Measurements from ENCODE around the gene ALG9. TPM values are rescaled to one million over a fixed set of nuclear protein-coding genes. Genes with fewer than 3 reads are reported as not detected.

The ALG9 gene
- total RNA-seq, 1 donor from 2014 or later, result 24.6 TPM

DNA sequence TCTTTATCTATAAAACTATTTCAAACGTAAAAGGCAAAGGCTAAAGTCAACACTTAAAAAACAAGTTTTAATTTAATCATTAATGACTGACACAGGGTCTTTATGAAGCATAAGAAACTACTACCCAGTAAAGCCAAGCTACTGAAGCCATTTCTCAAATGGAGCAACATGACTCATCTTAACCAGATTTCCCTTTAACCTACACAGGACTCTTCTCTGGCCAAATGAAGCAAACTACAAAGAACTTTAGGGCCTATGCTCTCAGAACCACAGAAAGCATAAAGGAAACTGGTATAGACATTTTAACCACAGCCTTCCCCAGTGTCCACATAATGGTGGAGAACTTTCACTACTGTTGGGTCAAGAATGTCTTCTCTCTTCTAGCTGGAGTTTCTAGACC lies 34.7 kb downstream of the ALG9 start:
- intact Hi-C loops (cut with micrococcal nuclease), result no loop called here

DNA sequence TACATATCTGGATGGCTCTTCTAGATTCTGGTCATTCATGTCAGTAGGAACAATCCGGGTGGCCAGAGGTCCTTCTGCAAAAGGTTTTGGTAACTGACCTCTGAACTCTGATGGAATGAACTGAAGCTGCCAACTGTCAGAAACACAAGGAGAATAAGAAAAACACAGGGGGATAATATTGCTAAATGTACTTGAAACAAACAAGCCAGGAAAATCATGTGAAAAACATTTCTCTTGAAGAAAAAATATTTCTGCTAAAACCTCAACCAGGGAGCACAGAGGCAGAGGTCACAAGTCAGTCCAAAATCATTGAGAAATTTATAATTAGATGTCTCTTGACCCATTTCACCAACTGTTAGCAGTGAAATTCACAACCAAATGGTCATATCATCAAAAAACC lies 35.2 kb downstream of the ALG9 start:
- intact Hi-C loops (cut with micrococcal nuclease), result no loop called here

DNA sequence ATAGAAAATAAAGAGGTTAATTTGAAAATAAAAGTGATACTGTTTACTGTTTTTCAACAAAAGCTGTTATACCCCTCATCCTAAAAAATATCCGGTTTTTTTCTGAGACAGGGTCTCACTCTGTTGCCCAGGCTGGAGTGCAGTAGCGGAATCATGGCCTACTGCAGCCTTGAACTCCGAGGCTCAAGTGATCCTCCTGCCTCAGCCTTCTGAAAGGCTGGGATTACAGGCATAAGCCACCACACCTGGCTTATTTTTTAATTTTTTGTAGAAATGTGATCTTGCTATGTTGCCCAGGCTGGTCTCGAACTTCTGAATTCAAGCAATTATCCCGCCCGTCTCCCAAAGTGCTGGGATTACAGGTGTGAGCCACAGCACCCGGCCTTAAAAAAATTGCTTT lies 35.7 kb downstream of the ALG9 start:
- intact Hi-C loops (cut with micrococcal nuclease), result no loop called here

DNA sequence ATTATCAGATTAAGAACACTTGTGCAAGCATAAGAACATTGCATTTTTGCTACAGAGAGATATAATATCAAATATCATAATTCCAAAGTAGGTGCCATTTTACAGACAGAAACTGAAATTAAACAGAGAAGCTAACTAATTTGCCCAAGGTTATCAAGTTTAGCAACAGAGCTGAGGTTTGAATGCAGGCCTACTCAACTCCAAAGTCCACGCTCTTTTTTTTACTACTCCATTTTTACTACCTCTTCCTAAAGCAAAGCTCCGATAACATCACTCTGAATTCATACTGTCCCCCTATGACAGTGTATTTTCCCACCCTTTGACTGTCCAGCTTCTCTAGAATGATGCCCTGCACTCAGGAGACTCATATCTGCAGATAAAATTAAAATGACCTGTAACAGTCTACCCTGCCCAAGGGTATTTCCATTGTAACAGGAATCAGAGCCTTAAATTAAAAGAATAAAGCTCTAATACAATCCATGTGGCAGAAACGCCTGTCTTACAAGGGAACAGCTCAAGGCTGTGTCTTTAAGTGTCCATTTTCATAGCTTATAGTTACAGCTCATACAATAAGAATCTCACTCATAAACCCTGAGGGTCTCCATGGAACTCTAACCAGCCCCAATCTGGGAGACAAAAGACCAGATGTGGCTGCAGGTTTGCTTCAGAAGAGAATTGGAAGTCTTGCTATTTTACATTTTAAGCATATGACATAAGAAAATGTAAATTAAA lies 36.8 kb downstream of the ALG9 start:
- intact Hi-C loops (cut with micrococcal nuclease), result no loop called here

DNA sequence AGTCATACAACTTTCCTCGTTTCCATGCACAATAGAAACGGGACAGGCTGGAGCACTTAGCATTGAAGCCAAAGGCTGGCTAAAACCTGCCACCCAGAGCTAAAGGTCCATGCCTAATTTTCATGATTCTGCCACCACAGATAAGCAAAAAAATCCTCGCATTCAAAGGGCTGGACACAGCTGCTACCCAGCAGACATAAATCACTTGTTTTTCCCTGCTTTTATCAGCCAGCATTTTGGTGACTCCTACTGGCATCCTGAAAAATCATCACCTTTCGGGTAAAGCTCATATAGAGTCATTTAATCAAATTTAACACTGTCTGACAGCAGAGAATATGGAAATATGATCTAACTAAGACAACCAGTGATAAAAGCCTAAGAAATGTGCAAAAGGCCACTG lies 37.9 kb downstream of the ALG9 start:
- intact Hi-C loops (cut with micrococcal nuclease), result no loop called here

DNA sequence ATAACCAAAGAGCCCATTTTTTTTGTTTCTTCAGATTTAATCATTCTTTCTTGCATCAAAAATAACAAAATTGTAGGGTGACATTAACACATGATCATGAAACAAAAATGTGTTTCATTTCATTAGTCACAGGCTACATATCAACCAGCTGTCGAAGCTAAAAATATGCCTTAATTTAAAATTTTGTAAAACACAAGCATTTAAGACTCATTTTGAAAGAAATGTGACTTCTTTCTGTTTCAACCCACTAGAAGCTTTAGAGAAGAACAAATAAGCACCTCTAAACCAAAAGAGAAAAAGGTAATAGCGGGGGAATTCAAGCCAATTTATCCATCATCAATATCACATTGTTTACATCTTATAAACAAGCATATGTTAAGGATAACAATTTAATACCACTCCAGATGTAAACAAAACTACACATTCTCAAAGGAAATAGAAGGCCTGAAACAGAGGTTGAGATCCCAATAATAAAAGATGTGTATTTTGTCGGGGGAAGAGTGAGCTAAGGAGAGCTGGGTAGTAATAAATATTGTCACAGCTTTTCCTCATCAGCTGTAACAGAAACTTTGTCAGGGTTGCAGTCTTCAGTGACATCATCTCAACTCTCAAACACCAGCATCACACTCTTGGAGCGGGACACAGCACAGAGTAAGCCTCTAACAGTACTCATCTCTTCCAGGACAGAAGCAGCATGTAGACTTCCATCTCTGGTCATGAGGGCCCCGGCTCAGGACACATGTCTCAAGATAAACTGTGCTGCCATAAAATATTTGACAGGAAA lies 42.0 kb downstream of the ALG9 start:
- intact Hi-C loops (cut with micrococcal nuclease), result no loop called here

DNA sequence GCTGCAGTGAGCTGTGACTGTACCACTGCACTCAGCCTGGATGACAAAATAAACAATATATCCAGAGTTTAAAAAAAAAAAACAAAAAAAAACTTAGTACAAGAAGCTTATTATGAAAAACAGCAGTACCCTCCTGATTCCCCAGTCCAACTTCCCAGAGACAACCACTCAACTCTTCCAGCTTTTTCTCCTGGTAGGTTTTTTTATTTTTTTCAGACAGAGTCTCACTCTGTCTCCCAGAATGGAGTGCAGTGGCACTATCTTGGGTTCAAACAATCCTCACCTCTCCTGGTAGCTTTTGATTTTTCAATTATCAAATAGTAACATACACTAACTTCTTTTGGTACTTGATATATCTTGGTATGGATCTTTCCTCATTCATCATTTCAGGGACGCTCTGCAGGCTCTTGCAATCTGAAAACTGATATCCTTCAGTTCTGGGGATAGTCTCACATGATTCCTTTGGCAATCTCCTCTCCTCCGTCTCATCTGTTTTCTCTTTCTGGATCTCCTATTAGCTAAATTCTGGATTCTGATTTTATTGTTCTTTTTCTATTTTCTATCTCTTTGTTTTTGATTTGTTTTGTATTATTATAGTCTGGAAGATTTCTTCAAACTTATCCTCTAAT lies 44.9 kb downstream of the ALG9 start:
- intact Hi-C loops (cut with micrococcal nuclease), result no loop called here

DNA sequence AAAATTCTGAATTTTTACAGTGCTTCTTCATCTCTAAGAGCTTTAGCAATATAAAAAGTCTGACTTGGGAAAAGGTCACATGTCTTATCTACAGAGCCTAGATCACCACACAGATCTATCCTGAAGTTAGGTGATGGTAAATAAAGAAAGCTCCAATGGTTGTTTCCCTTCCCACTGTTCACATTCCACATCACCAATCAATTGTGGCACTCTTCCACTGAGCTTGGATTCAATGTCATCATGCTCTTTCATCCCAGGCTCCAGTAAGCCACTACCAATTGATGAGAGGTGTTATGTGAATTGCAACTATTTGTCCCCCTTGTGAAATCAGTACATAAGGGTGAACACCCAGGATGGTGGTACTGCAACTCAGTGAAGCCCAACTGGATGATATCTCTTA lies 47.8 kb downstream of the ALG9 start:
- intact Hi-C loops (cut with micrococcal nuclease), result no loop called here

DNA sequence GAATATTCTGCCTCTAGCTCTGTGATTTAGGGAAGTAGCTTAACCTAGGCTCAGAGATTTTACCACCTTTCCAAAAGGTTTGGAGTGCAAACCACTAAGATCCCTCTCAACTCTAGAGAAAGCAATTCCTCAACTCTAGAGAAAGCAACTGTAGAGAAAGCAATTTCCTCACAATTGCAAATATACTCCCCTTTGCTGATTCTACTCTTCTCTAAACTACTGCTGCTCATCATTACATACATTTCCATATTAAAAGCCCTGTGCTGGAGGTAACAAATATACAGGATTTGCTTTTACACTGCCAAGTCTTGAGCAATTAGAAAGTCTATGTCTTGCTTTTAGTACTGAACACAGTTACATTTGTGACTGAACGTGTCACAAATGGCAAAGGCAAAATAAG lies 48.2 kb downstream of the ALG9 start:
- intact Hi-C loops (cut with micrococcal nuclease), result no loop called here

DNA sequence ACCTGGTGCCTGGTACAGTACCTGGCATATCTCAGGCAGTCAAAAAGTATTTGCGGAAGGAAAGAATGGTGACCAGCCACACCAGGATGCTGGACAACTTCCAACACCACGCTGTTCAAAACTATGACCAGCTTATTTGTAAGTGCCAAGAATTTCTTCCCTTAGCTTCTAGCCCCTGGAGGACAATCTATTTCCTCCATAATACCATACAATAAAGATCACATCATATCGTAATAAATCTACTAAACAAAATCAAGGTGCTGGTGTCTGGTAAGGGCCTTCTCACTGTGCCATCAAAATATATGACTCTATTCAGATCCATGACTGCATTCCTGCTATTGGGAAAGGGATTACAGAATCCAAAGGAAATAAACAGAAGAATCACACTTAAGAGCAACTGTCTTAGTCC lies 51.5 kb downstream of the ALG9 start:
- intact Hi-C loops (cut with micrococcal nuclease), result no loop called here

DNA sequence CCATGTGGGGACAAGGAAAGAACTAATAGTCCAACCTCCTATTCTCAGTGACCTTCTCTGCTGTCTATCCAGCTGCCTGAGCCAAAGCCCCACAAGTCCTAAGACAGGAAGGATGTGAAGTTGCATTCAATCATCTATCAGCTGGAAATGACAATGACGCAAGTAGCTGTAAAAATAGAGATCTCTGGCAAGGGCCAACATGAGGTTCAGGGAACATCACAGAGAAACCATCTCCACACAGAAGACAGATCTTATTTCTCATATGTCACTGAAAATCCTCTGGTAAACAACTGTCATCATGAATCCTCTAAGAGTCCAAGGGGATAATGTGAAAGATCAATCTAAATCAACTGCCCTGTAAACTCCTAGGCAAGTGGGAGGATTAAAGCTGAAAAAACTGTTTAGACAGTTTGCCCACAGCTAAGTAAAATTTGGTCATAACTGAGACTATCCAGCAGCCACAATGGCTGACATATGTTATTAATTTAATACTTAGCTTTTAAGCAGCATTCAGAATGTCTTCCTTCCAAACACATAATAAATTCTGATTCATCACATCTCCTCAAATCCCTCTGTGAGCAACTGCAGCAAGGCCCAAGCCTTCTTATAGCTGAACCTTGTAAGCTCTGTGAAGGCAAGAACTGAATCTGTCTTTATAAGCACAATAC lies 52.1 kb downstream of the ALG9 start:
- intact Hi-C loops (cut with micrococcal nuclease), result no loop called here

DNA sequence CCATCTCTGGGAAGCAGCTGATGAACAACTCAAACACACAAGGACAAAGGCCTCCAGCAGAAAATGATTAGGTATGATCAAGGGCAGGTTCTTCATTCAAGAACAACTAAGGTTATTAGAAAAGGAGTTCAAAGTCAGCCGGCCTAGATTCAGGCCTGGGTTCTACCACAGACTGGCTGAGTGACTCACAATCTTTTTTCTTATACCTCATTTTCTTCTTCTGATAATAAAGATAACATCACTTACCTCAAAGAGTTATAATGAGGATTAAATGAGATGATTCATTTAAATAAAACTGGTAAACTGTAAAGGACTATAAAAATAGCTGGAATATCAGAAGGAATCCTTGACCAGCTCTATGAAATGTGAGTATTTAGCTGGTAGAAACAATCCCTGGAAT lies 55.9 kb downstream of the ALG9 start:
- intact Hi-C loops (cut with micrococcal nuclease), result no loop called here

DNA sequence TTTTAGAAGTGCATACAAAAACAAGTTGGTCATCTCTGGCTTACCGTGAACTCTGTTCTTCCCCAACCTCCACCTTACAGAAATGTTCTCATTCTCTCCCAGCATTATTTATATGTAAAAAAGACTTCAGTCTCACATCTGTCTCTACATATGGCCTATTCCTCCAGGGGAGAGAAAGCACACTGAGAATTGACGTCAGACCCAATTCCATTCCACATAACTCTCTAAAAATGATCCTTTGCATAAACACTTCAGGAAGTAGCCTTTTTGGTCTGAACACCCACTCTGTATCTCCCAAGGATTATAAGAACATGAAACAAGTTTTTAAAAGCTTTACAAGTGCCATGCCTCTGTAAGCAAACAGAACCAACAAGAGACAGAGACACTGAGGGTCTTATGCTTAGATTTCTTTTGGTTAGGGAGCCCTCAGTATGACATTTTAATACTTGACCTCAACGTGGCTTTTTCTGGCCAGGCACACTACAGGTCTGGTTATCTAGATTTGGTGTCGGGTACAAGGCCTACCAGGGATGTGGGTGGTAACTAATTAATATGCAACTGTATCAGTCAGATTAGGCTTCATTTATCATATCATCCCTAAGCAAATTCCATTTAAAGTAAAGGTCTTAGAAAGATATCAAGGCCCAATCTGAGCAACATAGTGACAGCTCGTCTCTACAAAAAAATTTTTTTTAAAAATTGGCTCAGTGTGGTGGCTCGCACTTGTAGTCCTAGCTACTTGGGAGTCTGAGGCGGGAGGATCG lies 56.6 kb downstream of the ALG9 start:
- intact Hi-C loops (cut with micrococcal nuclease), result no loop called here

DNA sequence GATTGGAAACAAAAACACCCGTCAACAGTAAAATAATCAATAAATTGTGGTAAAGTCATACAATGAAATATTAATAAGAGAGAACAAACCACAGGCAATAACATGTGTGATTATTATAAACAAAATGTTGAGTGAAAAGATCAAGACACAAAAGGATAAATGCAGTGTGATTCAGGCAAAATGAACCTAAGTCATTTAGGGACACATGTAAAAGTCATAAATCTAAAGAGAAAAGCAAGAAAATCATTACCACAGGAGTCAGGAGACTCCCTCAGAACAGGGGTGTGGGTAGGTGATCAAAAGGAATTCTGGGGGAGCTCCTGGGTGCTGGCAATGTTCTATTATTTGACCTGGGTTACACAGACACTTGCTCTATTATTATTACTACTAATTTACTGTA lies 57.3 kb downstream of the ALG9 start:
- intact Hi-C loops (cut with micrococcal nuclease), result no loop called here

DNA sequence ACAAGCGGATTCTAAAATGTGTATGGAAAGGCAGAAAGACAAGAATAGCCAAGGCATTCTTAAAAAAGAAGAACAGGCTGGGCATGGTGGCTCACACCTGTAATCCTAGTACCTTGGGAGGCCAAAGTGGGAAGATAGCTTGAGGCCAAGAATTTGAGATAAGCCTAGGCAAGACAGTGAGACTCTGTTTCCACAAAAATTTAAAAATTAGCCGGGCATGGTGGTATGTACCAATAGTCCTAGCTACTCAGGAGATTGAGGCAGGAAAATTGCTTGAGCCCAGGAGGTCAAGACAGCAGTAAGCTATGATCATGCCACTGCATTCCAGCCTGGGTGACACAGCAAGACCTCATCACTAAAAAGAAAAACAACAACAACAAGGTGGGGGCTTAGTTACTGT lies 59.2 kb downstream of the ALG9 start:
- intact Hi-C loops (cut with micrococcal nuclease), result no loop called here

DNA sequence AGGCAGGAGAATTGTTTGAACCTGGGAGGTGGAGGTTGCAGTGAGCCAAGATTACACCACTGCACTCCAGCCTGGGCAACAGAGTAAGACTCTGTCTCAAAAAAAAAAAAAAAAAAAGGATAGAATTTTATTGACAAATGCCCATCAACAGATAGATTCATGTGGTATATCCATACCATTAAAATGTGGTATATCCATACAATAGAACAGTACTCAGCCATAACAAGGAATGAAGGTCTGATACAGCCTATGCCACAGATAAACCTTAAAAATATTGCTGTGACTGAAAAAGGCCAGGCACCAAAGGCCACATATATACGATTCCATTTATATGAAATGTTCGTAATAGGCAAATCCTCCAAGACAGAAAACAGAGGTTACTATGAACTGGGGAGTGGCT lies 59.9 kb downstream of the ALG9 start:
- intact Hi-C loops (cut with micrococcal nuclease), result no loop called here

DNA sequence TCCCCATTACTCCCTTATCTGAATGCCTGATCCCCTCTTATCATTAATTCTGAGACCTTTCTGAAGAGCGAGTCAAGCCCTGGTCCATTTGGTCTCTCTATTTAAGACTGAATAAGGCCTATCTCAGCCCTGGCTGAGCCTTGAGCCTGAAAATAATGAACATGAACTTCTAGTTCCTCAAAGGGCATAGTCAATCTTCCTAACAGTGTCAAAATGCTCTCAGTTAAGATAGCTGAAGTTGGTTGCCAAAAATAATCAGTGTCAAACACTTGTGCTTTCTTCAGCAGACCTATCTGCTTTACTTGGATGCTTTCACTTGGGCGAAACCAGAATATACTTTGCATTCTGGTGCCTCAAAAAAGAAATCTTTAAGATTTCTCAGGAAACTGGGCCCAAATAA lies 62.5 kb downstream of the ALG9 start:
- intact Hi-C loops (cut with micrococcal nuclease), result no loop called here

DNA sequence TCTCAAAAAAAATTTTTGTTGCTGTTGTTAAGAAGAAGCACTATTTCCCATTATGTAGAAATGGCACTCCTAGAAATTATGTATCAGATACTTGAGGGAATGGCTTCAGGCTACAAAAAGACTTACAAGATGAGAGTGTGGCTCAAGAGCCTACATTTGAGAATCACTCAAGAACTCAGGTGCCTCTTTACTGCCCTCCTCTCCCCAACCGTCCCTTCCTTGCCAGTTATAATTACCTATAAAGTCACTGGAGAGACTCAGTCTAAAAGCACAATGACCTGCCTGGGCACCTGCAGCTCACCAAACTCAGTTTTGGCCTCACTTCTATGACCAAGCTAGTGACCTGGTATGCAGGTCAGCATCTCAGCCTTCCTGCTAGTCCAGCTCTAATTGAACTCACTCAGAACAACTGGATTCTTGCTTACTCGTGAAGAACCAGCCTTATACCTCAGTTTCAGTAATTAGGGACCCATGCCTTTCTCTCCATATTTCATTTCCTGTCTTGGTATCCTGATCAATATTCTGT lies 63.3 kb downstream of the ALG9 start:
- intact Hi-C loops (cut with micrococcal nuclease), result no loop called here

DNA sequence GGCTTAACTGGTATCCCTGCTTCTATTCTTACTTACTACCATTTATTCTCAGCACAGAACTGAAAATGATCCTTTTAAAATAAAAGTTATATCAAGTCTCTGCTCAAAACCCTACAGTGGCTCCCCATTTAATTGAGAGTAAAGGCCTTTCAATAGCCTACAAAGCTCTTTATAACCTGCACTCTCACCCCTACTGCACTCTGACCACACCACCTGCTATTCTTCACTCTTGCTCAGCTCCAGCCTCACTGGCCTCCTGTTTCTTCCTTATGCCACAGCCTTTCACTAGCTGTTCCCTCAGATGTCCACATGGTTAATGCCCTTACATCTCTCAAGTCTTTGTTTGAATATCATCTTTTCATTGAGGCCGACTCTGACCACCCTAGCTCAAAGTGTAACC lies 64.3 kb downstream of the ALG9 start:
- intact Hi-C loops (cut with micrococcal nuclease), result no loop called here

DNA sequence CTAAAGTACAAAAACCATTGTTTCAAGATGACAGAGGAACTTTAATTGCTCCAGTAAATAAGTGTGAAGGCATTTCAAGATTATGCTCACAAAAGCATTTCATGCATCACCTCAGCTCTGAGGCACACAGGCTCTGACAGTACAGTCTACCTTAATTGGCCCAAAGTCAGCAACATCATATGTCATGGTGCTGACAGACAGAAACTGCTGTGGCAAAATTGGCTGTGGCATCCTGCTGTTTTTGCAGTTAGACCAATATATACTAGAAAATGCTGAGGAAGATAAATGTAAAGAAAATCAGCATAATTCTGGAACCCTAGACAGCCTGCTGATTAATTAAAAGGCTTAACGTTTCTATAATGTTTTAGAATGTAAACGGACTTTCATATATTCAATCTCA lies 70.2 kb downstream of the ALG9 start:
- intact Hi-C loops (cut with micrococcal nuclease), result no loop called here

DNA sequence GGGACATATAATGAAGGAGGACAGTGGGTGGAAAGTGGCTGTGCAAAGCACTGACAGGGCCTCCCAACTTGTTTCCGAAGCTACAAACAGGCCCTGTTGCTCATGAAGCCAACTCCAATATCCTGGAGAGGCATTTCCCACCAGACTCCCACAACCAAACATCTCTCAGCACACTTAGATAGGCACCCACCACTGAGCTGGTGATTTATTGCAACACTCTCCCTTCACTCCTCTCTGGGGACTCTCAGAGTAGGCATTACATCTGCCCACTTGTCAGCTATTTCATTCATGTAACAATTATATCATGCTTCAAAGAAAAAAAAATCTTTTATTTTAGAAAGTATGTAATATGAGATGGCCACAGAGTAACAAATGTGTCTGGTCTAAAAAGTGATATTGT lies 73.1 kb downstream of the ALG9 start:
- intact Hi-C loops (cut with micrococcal nuclease), result no loop called here

Data from T-helper 1 cell treated with Interleukin-12 subunit alpha and Interleukin-12 subunit beta and Interleukin-4 antibody, amounts not matched to agents 30 ng/mL and 1 ng/mL, for 36 hours (primary cell).